HepG2 (cell line): ENCODE data around the gene GAREM2. TPM values are rescaled to one million over a fixed set of nuclear protein-coding genes. Genes with fewer than 3 reads are reported as not detected.

ENCODE experiments used
- CEBPB ChIP-seq: IDR thresholded peaks from 2 replicates; pipeline ENCODE4 v1.6.1; 2011; ENCODE audit warnings: low read depth, low read length, improper control_type of control experiment, borderline replicate concordance
- FLYWCH1 ChIP-seq: sonication (generic); formaldehyde crosslinking; IDR thresholded peaks from 2 replicates; pipeline ENCODE4 v1.8.1; 2023; ENCODE audit warnings: mild to moderate bottlenecking, missing genetic modification reagents
- HDAC2 ChIP-seq: sonication (generic); formaldehyde crosslinking; IDR thresholded peaks from 2 replicates; pipeline ENCODE4 v1.4.0; 2020; ENCODE audit warnings: missing genetic modification reagents
- NFIB ChIP-seq: sonication (generic); formaldehyde crosslinking; IDR thresholded peaks from 2 replicates; pipeline ENCODE4 v1.9.0; 2021; ENCODE audit warnings: missing genetic modification reagents, mild to moderate bottlenecking, borderline replicate concordance
- TAF1 ChIP-seq: sonication (generic); formaldehyde crosslinking; IDR thresholded peaks from 2 replicates; pipeline ENCODE4 v1.4.0; 2020; ENCODE audit warnings: missing genetic modification reagents
- ZBTB20 ChIP-seq: sonication (generic); formaldehyde crosslinking; IDR thresholded peaks from 2 replicates; pipeline ENCODE4 v1.8.1; 2023; ENCODE audit warnings: missing genetic modification reagents, low read depth, mild to moderate bottlenecking, borderline replicate concordance
- ZMYM4 ChIP-seq: sonication (generic); formaldehyde crosslinking; IDR thresholded peaks from 2 replicates; pipeline ENCODE4 v1.8.1; 2023; ENCODE audit warnings: mild to moderate bottlenecking, missing genetic modification reagents
- ZNF629 ChIP-seq: sonication (generic); formaldehyde crosslinking; conservative IDR thresholded peaks from 2 replicates; pipeline ENCODE4 v1.5.0; 2020; ENCODE audit warnings: missing genetic modification reagents
- polyA plus RNA-seq, 8 experiments: library from polyadenylated mRNA; depleted of rRNA in 3 of 8; stranded (reverse) in 7 of 8; unstranded in 1 of 8; fragments of >200 nt; fragmentation: Illumina TruSeq in 4 of 8; extraction: Trizol in 4 of 8; gene quantifications; 2 replicates each; pipeline versions ENCODE4 v1.2.1 to v1.2.3, GENCODE V29; 2011 to 2016; ENCODE audit warnings: low read depth in 4 of 8, missing spikeins in 1 of 8, mixed read lengths in 1 of 8; ENCODE audit not compliant: insufficient read depth in 1 of 8
- total RNA-seq, 5 experiments: library from RNA; depleted of rRNA; stranded (reverse); fragments of >200 nt; fragmentation: Illumina TruSeq; extraction: Trizol; gene quantifications; 2 replicates each; pipeline ENCODE4 v1.2.3, GENCODE V29; 2016; ENCODE audit warnings: low read depth in 1 of 5
- TF ChIP-seq, protein P1 (sequence below): IDR thresholded peaks from 2 replicates; pipeline ENCODE4 v1.6.1; 2016
- TF ChIP-seq, protein P2 (sequence below): sonication (generic); formaldehyde crosslinking; IDR thresholded peaks from 2 replicates; pipeline ENCODE4 v1.9.0; 2021; ENCODE audit warnings: missing genetic modification reagents, mild to moderate bottlenecking, borderline replicate concordance
- TF ChIP-seq, protein P3 (sequence below): IDR thresholded peaks from 2 replicates; pipeline ENCODE4 v1.6.1; 2016; ENCODE audit warnings: low read depth, missing genetic modification reagents, missing compliant biosample characterization
- TF ChIP-seq, protein P4 (sequence below): sonication (generic); formaldehyde crosslinking; IDR thresholded peaks from 2 replicates; pipeline ENCODE4 v1.4.0; 2020; ENCODE audit warnings: missing genetic modification reagents
- TF ChIP-seq, protein P5 (sequence below), 2 experiments: sonication (generic) in 1 of 2; formaldehyde crosslinking in 1 of 2; IDR thresholded peaks; 2 replicates each; pipeline versions ENCODE4 v1.4.0 to v1.6.1; 2018 to 2020; ENCODE audit warnings: missing genetic modification reagents in 2 of 2, borderline replicate concordance in 1 of 2, low read depth in 1 of 2, mild to moderate bottlenecking in 1 of 2, missing biosample characterization in 1 of 2

GAREM2 gene
- total and polyA plus RNA-seq, 2 of the 13 experiments (the other 11 are each of a cell fraction or from before 2014, with no cell fraction given) = 0.29 to 0.38 TPM

DNA sequence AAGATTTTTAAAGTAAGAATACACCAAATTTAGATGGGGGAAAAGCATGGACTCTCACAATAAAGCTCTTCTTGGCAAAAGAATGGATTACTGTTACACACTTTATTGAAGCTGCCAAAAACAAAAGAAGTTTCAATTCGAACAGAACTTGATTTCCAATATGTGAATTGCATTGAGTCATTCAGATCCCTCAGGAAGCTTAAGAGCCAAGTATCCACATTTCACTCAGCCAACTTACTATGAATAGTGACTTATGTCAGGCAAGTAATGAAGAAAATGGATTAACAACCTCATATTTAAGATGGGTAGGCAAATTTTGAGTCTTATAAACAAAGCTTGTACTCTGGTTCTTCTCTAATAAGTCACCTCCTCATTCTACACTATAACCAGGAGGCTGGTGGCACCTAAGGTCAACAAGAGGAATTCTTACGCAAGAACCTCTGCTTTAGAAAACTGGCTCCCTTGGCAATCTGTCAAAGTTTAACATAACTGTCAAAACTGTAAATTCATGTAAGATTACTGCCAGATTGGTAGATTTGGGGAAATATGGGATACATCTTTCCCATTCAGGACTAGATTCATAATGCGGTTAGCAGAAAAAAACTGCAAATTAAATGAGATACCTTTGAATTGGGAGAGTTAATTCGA lies 65.5 kb downstream of the GAREM2 start (continued):
- TF ChIP-seq, protein P1, sequence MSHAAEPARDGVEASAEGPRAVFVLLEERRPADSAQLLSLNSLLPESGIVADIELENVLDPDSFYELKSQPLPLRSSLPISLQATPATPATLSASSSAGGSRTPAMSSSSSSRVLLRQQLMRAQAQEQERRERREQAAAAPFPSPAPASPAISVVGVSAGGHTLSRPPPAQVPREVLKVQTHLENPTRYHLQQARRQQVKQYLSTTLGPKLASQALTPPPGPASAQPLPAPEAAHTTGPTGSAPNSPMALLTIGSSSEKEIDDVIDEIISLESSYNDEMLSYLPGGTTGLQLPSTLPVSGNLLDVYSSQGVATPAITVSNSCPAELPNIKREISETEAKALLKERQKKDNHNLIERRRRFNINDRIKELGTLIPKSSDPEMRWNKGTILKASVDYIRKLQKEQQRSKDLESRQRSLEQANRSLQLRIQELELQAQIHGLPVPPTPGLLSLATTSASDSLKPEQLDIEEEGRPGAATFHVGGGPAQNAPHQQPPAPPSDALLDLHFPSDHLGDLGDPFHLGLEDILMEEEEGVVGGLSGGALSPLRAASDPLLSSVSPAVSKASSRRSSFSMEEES (CRISPR knock-in tag) = peak; percentile 29; the same call in 1 of the 2 replicates
- TF ChIP-seq ZMYM4 (CRISPR knock-in tag) = peak; percentile 25; the same call in 1 of the 2 replicates
- TF ChIP-seq, protein P2, sequence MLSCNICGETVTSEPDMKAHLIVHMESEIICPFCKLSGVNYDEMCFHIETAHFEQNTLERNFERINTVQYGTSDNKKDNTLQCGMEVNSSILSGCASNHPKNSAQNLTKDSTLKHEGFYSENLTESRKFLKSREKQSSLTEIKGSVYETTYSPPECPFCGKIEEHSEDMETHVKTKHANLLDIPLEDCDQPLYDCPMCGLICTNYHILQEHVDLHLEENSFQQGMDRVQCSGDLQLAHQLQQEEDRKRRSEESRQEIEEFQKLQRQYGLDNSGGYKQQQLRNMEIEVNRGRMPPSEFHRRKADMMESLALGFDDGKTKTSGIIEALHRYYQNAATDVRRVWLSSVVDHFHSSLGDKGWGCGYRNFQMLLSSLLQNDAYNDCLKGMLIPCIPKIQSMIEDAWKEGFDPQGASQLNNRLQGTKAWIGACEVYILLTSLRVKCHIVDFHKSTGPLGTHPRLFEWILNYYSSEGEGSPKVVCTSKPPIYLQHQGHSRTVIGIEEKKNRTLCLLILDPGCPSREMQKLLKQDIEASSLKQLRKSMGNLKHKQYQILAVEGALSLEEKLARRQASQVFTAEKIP (CRISPR knock-in tag) = no peak
- TF ChIP-seq NFIB (CRISPR knock-in tag) = no peak
- no peak for TF ChIP-seq TAF1
- TF ChIP-seq, protein P3, sequence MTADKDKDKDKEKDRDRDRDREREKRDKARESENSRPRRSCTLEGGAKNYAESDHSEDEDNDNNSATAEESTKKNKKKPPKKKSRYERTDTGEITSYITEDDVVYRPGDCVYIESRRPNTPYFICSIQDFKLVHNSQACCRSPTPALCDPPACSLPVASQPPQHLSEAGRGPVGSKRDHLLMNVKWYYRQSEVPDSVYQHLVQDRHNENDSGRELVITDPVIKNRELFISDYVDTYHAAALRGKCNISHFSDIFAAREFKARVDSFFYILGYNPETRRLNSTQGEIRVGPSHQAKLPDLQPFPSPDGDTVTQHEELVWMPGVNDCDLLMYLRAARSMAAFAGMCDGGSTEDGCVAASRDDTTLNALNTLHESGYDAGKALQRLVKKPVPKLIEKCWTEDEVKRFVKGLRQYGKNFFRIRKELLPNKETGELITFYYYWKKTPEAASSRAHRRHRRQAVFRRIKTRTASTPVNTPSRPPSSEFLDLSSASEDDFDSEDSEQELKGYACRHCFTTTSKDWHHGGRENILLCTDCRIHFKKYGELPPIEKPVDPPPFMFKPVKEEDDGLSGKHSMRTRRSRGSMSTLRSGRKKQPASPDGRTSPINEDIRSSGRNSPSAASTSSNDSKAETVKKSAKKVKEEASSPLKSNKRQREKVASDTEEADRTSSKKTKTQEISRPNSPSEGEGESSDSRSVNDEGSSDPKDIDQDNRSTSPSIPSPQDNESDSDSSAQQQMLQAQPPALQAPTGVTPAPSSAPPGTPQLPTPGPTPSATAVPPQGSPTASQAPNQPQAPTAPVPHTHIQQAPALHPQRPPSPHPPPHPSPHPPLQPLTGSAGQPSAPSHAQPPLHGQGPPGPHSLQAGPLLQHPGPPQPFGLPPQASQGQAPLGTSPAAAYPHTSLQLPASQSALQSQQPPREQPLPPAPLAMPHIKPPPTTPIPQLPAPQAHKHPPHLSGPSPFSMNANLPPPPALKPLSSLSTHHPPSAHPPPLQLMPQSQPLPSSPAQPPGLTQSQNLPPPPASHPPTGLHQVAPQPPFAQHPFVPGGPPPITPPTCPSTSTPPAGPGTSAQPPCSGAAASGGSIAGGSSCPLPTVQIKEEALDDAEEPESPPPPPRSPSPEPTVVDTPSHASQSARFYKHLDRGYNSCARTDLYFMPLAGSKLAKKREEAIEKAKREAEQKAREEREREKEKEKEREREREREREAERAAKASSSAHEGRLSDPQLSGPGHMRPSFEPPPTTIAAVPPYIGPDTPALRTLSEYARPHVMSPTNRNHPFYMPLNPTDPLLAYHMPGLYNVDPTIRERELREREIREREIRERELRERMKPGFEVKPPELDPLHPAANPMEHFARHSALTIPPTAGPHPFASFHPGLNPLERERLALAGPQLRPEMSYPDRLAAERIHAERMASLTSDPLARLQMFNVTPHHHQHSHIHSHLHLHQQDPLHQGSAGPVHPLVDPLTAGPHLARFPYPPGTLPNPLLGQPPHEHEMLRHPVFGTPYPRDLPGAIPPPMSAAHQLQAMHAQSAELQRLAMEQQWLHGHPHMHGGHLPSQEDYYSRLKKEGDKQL = no peak
- no peak for TF ChIP-seq ZNF629 (CRISPR knock-in tag)
- peak; percentile 62 for TF ChIP-seq HDAC2 (CRISPR knock-in tag)
- TF ChIP-seq, protein P4, sequence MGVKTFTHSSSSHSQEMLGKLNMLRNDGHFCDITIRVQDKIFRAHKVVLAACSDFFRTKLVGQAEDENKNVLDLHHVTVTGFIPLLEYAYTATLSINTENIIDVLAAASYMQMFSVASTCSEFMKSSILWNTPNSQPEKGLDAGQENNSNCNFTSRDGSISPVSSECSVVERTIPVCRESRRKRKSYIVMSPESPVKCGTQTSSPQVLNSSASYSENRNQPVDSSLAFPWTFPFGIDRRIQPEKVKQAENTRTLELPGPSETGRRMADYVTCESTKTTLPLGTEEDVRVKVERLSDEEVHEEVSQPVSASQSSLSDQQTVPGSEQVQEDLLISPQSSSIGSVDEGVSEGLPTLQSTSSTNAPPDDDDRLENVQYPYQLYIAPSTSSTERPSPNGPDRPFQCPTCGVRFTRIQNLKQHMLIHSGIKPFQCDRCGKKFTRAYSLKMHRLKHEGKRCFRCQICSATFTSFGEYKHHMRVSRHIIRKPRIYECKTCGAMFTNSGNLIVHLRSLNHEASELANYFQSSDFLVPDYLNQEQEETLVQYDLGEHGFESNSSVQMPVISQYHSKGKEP (CRISPR knock-in tag) = no peak
- TF ChIP-seq CEBPB = peak; percentile 99
- no peak for TF ChIP-seq FLYWCH1 (CRISPR knock-in tag)
- TF ChIP-seq ZBTB20 = no peak
- TF ChIP-seq, protein P5, sequence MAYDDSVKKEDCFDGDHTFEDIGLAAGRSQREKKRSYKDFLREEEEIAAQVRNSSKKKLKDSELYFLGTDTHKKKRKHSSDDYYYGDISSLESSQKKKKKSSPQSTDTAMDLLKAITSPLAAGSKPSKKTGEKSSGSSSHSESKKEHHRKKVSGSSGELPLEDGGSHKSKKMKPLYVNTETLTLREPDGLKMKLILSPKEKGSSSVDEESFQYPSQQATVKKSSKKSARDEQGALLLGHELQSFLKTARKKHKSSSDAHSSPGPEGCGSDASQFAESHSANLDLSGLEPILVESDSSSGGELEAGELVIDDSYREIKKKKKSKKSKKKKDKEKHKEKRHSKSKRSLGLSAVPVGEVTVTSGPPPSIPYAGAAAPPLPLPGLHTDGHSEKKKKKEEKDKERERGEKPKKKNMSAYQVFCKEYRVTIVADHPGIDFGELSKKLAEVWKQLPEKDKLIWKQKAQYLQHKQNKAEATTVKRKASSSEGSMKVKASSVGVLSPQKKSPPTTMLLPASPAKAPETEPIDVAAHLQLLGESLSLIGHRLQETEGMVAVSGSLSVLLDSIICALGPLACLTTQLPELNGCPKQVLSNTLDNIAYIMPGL (CRISPR knock-in tag; IDR thresholded peaks at IDR 0.05; ENCODE audit: borderline replicate concordance in 1 of 2, low read depth in 1 of 2) = peak; percentile 29 to 42; a peak in 1 of 4 replicates
